ENCODE measurements around the gene STAC2.
A peak's percentile ranks its signal among the peaks of the same experiment; 100 is the strongest.
"Not testable (repeated sequence)": the region's sequence is repeated elsewhere in the genome, so short reads cannot be mapped to it uniquely, and the experiment has no call there.

The STAC2 gene, protein sequence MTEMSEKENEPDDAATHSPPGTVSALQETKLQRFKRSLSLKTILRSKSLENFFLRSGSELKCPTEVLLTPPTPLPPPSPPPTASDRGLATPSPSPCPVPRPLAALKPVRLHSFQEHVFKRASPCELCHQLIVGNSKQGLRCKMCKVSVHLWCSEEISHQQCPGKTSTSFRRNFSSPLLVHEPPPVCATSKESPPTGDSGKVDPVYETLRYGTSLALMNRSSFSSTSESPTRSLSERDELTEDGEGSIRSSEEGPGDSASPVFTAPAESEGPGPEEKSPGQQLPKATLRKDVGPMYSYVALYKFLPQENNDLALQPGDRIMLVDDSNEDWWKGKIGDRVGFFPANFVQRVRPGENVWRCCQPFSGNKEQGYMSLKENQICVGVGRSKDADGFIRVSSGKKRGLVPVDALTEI

DNA sequence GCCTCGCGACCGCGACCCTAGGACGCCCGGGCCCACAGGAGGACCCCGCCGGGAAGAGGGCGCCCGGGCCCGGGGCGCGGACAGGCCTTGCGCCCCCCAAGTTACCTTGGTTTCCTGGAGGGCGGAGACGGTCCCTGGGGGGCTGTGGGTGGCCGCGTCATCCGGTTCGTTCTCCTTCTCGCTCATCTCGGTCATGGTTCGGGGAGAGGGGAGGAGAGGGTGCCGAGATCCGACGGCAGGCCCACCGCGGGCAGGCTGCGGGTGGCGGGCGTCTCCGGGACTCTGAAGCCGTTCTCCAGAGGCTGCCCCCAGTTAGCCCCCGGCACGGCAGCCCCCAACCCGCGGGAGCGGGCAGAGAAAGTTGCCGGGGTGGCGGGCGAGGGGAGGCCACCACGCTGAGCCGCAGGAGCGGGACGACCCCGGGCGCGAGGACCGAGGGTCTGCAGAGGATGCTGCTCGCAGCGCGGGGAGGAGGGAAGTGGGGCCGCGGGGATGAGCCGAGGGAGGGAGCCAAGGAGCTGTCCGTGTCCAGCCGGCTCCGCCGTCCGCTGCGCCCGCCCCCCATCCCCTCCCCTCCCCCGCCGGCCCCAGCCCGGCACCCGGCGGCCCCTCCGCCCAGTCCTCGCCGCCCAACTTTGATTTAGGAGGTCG lies at the start of gene STAC2:
STAC2 (minus strand) TSS at position 638 of the 651 bp plus-strand sequence; CDS start at position 195, 443 bp downstream.
- DNase-seq (ENCODE audit: low spot score) = no peak

DNA sequence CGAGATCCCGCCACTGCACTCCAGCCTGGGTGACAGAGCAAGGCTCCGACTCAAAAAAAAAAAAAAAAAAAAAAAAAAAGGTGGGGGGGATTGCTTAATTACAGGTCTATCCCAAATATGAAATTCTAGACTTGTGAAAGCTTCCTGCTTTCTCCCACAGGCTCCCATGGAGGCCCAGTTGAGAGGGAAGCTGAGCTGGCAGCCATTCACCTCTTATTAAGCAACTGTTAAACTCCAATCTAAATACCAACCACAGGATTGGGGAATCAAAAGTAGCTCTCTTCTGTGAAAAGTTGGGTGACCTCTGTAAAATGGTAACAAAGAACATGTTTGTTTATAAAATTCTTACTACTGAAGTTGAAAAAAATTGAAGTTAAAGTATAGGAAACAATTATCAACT lies 45.8 kb upstream of the STAC2 start:
- peak; percentile 14 for DNase-seq (ENCODE audit: low spot score)

DNA sequence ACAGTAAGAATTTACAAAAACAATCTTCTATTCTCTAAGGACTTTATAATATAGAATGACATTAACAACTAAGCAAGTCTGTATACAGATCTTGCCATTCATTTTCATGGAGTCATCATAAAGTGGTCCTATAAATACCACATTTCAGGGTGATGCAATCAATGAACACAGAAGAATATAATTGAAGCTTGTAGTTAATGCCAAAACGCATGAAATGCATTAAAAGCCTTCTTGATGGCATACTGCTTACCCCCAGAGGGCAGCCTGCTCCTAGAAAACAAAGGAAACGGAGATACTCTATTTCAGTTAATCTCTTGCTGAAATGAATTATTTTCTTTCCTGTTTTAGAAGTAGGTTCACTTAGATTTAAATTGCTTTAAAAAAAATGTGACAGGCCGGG lies 45.2 kb upstream of the STAC2 start:
- DNase-seq (ENCODE audit: low spot score) = peak; percentile 30

DNA sequence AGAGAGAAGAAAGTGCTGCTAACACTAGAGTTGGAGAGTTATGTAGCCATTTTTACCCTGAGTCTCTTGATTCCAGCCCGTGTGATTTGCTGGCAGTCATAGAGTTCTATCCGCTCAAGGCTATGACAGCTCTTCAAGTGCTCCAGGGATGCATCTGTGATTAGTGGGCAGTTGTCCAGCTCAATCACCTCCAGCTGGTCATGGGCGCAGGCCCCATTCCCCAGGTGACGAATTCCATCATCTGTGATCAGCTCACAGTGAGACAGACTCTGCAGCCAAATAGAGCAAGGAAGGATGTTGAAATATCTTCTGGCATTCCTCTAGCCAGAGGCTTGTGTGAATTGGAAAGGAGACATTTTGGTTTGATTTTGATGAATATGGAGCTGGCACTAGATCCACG lies 38.4 kb upstream of the STAC2 start:
- no peak for DNase-seq (ENCODE audit: low spot score)

DNA sequence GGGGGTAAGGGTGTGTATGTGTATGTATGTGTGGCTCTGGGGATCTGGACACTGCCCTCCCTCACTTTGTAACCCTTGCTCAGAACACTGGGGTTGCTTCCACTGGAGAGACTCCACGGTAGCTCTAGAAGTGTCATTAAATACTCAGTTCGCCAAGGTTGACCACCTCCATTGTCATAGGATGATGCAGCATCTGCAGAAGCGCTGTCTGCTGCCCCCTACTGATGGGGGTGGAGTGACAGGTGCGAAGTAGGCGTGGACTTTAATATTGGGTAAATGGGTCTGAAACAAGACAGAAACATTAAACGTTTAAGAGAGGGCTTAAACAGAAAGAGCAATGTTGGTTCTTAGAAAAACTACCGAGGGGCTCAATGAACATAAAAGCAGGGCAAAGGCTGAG lies 35.5 kb upstream of the STAC2 start:
- no peak for DNase-seq (ENCODE audit: low spot score)

DNA sequence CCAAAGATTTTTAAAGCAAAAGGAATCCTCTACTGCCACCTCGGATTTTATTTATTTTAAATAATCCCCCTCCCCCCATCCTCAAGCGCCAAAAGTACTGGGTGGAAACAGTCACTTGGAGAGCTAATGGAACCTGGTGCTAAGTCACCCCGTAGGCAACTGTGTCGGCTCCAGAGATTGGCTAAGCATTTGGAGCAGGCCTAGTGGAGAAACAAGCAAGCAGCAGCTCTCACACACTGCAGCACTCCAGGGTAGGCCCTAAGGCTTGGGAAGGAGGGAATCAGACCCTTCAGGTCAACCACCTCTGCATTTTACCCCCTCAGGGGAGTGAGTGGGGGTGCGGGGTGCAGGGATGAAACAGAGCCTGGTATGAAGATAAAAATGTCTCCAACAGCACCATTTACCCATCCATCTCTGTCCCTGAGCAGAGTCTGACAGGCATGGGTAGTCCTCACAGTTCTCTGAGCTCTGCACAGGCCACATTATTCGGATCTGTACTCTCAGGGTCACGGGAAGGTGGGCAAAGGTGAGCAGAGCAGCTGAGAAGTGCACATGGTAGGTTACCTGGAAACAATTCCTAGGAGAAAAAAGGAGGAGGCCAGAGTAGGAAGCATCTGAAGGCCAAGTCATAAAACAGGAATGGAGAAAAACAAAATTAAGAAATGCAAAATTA lies 27.2 kb upstream of the STAC2 start:
- DNase-seq (ENCODE audit: low spot score) = peak; percentile 7

DNA sequence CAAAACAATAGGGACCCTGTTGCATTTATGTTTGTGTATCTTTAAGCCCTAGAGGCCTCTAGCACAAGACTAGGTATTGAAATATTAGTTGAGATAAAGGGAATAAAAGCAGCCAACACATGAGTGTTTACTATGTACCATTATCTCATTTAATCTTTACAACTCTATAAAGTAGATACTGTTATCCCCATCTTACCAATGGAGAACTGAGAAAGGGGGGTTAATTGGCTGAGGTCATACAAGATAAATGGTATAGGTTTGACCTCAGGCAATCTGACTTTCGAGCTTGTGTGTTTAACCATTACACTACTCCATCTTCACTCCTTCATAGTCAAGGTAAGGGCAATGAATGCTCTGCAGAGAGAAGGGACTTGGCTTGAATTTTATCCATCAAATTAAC lies 26.3 kb upstream of the STAC2 start:
- no peak for DNase-seq (ENCODE audit: low spot score)

DNA sequence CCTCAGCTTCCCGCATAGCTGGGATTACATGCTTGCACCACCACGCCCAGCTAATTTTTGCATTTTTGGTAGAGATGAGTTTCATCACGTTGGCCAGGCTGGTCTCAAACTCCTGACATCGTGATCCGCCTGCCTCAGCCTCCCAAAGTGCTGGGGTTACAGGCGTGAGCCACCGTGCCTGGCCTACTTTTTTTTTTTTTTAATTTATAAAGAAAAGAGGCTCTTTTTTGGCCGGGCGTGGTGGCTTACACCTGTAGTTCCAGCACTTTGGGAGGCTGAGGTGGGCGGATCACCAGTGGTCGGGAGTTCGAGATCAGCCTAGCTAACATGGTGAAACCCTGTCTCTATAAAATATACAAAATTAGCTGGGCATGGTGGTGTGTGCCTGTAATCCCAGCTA lies 24.3 kb upstream of the STAC2 start:
- DNase-seq (ENCODE audit: low spot score) = not testable (repeated sequence)

DNA sequence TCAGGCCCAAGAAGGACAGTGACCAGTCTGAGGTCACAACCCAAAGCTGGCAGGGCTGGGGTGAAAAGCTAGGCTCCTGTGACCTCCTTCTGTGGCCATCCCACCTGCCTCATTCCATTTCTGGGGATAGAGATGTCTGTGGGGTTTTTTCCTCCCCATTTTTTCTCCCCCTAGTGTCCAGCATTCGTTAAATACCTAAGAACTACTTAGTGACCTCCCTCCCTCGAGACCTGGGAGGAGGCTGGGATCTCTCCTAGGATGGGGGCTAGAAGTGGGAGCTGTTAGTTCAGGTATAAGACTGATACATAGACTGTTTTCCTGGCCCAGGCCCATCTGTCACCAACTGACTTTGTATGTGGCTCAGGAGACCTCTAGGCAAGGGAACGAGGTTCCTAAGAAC lies 20.5 kb upstream of the STAC2 start:
- DNase-seq (ENCODE audit: low spot score) = peak; percentile 6

DNA sequence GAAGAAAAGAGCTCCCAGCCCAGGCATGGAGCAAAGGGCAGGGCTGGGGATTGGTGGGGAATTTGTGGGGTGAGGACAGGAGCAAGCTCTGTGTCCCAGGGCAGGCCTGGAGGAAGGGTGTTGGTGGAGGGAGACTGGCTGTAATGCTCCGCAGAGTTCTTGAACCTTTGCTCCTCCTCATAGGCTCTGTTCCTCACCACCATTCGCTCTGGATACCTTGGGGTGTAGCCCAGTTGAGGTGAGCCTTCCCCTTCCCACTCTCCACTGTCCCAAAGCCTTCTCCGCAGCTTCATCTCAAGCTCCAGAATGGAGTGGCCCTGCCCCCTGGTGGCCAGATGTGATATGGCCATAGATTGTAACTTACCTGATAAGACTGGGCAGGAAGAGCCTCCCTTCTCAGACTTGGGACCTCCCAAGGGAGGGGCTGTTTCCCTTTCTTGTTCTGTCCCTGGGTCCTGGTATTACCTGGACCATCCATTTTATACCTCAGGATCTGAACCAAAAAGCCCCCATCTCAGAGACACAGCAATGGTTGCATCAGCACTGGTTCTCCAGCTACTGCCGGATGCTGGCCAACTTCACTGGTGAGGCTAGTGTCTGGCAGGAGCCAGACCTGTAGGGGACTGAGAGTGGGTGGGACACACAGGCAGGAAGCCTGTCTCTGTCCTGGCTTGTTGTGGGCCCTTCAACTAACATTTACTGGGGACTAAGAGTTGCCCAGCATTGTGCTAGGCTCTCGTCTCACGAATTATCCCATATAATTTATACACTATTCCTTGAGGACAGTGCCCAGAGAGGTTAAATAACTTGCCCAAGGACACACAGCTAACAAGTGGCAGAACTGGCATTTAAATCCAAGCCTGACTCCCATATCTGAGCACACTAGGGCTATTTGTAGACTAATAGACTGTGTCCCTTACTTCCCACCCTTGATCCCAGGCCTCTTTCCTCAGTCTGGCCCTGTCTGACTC lies 19.1 kb upstream of the STAC2 start:
- DNase-seq (ENCODE audit: low spot score) = peak; percentile 73

DNA sequence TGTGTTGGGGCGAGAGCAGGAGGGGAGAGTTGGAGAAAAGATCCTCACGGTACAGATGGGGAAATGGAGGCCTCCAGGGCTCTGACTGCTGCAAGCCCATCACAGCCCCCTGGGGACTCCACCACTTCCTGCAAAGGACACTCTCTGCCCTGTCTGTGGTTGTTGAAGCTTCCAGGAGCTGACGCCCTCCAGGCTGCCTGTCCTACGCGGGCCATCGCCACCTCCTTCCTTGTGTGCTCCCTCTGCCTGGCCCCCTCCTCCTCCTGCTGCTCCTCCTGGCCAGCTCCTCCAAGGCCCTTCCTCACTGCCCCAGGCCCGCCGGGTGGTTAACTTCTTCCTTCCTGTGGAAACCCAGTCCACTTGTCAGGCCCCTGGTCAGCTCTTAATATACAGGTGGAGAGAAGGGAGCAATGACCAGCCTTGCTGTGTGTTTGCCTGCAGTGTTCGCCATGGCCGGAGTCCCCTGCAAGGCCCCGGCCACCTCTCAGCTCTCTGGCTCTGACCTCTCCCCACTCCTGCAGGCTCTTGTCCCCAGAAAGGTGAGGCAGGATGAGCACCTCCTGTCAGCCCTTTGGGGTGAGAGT lies 18.4 kb upstream of the STAC2 start:
- DNase-seq (ENCODE audit: low spot score) = no peak

DNA sequence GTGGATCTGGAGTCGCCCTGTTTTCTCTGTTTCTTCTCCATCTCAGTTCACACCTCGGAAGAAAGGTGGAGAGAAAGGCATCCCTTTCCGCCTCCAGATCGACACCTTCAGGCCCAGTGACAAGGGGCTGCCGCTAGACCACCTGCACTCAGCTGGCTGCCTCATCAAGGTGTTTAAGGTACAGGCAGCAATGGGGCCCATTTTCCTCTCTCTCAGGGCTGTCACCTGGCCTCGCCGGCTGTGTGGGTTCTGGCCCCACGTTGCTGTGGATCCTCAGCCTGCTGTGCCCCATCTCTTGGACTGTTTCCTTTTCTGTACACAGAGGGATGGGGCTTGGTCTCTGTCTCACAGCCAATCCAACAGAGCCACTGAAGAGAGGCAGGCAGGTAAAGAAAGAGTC lies 17.4 kb upstream of the STAC2 start:
- no peak for DNase-seq (ENCODE audit: low spot score)

DNA sequence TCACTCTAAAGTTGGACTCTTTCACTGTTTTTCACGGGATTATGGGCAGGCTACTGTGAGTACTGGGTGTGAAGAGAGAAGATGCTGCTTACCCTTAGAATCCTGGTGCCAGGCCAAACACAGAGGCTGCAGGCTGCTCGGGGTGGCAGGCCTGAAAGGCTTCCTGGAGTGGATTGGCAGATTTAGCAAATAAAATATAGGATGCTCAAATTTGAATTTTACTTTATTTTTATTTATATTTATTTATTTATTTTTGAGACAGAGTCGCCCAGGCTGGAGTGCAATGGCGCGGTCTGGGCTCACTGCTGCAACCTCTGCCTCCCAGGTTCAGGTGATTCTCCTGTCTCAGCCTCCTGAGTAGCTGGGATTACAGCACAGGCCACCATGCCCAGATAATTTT lies 14.9 kb upstream of the STAC2 start:
- DNase-seq (ENCODE audit: low spot score) = no peak

DNA sequence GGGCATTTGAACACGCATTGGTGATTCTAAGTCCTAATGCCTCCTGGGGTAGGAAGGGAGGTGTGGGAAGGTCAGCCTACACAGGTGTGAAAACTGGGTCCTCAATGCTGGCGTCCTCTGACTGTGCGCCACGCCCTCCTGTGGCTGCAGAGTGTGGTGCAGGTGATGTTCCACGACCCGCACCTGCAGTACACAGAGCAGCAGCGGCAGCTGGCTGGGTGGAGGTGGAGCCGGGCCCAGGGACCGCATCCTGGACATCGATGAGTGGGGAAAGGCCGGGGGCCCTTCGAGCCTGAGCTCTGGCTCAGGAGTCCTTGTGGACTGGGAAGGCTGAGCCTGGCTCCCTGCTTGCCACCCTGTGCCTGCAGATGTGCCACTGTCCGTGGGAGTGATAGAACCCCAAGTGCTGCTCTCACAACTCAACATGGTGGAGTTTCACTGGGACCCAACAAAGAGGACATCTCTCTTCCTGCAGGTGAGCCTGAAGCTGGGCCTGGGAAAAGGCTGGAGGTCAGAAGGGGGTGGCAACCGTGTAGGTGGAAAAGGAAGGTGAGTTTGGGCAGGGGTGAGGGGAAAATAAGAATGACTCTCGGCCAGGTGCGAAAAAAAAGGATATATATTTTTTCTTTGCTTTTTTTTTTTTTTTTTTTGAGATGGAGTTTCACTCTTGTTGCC lies 14.0 kb upstream of the STAC2 start:
- peak; percentile 28 for DNase-seq (ENCODE audit: low spot score)

DNA sequence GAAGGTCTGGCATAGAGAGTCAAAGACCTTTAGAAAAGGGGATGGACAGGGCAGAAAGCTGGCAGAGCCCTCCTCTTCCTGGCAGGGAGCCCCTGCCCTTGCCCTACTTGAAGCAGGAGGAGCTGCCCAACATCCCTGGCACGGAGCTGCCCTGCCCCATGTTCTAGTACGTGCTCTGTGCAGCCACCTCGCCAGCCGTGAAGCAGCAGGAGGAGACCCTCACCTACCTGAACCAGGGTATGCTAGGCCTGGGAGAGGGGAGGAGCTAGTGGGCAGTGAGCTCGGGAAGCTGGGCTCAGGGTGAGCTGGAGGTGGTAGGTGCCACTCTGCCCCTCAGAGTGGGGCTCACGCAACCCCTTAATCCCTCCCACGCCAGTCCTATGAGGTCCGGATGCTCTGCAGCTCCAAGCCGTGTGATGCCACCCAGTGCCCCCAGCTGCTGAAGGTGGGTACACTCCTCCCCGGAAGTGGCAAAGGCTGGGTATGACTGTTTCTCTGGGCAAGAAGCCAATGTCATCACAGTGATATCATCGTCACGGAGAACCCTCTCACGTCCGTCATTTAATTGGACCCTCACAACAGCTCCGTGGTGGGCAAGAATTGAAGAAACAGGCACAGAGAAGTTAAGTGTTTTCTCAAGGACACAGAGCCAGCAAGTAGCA lies 12.7 kb upstream of the STAC2 start:
- peak; percentile 24 for DNase-seq (ENCODE audit: low spot score)

DNA sequence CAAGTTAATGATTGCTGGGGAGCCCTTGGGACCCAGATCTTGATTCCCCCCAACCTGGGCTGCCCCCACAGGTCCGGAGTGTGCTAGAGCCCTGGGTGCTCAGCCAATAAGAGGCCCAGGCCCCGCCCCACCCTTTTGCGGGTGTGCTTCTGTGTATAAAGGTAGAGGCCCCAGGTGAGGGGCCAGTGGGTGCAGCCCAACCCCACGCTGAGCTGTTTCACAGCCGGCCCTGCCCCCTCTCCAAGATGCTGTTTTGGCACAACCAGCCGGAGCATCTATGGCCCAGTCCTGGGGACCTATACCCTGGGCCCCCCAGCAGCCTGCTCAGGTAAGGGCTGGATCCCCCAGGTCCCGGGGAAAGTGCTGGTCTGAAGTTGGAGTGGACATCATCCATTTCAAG lies 11.8 kb upstream of the STAC2 start:
- no peak for DNase-seq (ENCODE audit: low spot score)

DNA sequence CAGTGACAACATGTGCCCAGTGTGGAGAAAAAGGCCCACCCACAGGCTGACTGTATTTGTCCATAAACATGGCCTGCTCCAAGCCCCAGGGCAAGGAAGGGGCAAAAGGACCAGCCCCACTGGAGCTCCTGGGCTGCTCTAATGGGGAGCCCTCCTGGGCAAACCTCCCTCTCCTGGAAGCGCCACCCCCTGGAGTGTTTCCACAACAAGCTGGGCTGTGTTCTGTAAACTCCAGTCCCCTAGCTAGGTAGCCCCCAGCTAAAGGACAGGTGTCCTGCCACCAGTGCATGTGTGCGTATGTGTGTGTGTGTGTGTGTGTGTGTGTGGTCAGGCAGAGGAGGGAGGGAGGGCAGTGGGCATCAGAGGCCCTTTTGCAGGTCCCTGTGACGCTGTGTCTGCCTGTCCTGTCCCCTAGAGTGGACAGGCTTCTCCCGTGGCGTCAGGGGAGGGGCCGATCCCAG lies 11.3 kb upstream of the STAC2 start:
- no peak for DNase-seq (ENCODE audit: low spot score)

DNA sequence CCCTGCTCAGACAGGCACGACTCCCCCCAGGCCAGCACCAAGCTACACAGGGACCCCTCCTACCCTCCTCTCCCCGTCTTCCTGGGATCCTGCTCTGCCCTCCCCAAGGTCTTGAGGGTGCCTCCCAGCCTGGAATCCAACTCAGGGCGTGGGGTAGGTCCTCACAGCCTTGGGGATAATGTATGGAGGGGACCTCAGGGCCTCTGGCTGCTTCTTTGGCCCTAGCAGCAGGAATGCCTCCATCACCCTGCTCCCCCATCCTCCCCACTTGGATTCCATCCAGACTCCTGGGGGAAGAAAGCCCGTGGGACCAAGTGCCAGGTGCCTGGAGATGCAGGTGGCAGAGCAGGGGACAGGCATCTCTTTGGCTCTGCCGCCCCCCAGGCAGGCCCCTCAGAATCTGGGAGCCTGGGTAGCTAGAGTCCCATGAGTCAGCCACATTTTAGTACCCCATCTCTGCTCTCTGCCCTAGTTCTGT lies 10.7 kb upstream of the STAC2 start:
- no peak for DNase-seq (ENCODE audit: low spot score)

DNA sequence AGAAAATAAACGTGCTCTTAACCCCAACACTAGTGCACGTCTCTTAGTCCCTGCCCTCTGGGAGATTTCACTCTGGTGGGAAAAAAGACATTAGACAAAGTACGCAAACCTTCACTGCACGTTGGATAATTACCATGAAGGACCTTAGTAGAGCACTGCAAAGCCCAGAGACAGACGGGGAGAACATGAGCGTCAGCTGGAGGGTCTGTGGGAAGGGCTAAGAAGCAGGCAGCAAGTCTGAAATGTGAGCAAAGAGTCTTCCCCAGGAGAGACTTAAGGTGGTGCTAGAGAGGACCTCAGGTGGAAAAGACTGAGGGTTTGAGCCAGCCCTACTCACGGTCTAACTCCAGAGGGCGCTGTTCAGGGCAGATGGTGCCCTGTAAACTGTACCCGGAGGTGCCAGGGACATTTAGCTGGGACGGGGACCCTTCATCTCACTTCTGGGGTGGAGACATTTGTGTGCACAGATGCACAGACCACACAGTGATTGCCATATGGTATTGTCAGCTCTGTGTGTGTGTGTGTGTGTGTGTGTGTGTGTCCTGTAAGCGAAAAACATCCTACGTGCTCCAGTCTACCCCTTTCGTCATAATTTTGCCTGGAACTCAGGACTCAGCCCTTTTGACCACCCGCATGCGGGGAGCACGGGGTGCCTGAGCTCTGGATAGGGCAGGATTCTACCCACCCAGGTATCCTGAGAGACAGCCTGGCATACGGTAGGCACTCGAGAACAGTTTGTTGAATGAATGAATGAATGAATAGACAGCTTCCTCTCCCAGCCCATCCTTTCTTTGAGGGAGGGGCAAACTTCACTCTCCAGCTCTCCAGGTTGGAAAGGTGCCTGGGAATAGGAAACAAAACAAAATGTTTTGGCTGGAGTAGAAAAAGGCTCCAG lies 10.1 kb upstream of the STAC2 start:
- DNase-seq (ENCODE audit: low spot score) = peak; percentile 65

All from AG08396 (cell line).